DMS53 treated with DMSO at 0.1 percent for 48 hours (cell line): ENCODE data around the gene TMED5.
"Not testable (repeated sequence)": the region's sequence is repeated elsewhere in the genome, so short reads cannot be mapped to it uniquely, and the experiment has no call there.

ENCODE experiments used
- DNase-seq: peaks from one replicate; lab custom pipeline; 2025; ENCODE audit not compliant: unreplicated experiment; lab: John Stamatoyannopoulos, UW

TMED5 gene

GRCh38 chr1:93179886-93180722, at the start of gene TMED5:
Gene TMED5 (minus strand): TSS chr1:93180413. CDS start chr1:93180242, 171 bp downstream.
- DNase-seq = peak; percentile 100

DNA sequence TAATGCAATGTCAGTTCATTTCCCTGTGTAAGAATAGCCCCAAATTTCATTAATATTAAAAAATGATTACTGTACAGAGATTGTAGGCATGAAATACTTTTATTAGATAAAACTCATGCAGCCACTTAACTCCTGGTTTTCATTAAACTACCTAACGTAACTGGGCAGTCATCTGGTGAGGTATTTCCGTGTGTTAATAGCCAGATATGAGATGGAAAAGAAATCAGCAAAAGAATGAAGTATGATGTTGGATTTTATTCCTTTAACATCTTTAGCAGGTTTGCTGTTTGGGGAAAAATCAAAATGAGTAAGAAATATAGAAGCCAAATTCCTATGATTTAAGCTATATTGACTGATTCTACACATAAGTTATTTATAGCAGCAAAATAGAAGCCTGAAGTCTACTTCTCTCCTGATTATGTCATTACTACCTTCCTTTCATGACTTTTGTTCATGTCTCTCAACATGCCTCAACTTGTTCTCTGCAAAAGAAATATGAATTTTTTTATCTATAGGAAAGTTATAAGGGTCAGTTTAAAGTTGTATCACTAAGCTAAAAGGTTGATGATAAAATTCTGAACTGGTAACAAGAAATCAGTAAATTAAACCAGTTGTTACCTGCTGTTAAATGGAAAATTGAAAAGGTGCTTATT, 42.9 kb upstream of the TMED5 start:
- no peak for DNase-seq

DNA sequence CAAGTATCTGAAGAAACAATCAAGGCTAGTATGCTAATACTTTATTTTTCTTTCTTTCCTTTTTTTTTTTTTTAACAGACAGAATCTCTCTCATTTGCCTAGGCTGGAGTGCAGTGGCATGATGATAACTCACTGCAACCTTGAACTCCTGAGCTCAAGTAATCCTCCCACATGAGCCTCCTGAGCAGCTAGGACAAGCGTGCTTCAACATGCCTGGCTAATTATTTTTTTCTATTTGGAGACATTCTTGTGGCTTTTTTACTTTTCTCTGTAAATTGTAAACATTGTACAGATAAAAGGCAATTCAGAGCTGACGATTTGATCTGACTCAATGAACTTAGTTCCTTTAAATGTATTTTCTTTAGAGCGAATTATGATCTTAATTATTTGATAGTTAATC, 41.7 kb upstream of the TMED5 start:
- no peak for DNase-seq

- DNase-seq = not testable (repeated sequence)
Measured at GRCh38 chr1:93220716-93221115, 40.5 kb upstream of the TMED5 start.

DNA sequence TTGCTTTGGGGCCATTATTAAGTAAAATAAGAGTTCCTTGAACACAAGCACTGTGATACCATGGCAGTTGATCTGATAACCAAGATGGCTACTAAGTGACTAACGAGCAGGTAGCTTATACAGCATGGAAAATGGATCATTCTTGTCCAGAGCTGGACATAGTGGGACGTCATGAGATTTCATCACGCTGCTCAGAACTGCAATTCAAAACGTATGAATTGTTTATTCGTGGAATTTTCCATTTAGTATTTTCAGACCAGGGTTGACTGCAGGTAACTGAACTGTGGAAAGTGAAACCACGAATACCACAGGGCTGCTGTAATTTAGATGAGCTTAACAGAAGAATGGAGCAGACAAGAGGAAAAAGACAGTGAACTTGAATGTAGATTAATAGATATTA, 39.2 kb upstream of the TMED5 start:
- no peak for DNase-seq

DNA sequence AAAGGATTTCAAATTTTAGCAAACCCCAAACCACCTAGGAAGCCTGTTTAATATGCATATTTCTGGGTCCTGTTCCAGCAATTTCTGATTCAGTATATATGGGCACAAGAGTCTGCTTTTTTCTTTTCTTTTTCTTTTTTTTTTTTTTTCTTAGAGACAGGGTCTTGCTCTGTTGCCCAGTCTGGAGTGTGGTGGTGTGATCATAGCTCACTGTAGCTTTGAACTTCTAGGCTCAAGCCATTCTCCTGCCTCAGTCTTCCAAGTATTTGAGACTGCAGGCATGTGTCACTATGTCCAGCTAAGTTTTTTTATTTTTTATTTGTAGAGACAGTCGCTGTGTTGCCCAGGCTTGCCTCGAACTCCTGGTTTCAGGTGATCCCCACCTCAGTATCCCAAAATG, 35.1 kb upstream of the TMED5 start:
- no peak for DNase-seq

GRCh38 chr1:93207211-93207610, 27.0 kb upstream of the TMED5 start:
- no peak for DNase-seq

- no peak for DNase-seq
Measured at GRCh38 chr1:93206567-93206954, 26.3 kb upstream of the TMED5 start.

DNA sequence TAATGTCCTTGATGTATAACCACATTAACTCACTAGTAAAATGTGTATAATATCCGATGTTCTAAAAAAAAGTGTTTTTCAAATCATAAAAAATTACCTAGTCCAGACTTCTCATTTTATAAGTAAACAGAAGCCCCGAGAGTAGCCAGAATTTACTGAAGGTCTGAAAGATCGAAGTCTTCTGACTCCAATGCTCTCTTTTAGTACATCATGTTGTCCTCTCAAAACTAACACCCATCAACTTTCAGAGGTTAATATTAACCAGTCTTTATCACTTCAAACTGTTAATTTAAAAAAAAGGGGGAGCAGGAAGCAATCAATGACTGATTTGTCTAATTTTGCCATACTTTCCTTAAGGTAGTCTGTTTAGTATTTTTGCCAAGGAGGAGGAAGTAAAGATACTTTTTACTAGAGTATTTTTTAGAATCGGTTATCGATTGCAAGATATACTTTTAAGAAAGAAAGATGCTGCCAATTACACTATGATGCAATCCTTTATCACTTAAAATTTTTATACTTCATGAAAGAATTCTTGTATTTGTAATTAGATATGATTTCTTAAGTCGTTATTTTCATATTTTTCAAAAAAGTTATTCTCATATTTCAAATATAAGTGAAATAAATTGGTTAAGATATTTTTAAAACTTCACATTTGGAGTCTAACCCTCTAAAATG, 25.8 kb upstream of the TMED5 start:
- no peak for DNase-seq

- DNase-seq = no peak
Measured at GRCh38 chr1:93200714-93201113, 20.5 kb upstream of the TMED5 start.

- DNase-seq = no peak
Measured at GRCh38 chr1:93200086-93200620, 19.9 kb upstream of the TMED5 start.

- no peak for DNase-seq
Measured at GRCh38 chr1:93199150-93199549, 18.9 kb upstream of the TMED5 start.

- DNase-seq = no peak
Measured at GRCh38 chr1:93196591-93196990, 16.4 kb upstream of the TMED5 start.

DNA sequence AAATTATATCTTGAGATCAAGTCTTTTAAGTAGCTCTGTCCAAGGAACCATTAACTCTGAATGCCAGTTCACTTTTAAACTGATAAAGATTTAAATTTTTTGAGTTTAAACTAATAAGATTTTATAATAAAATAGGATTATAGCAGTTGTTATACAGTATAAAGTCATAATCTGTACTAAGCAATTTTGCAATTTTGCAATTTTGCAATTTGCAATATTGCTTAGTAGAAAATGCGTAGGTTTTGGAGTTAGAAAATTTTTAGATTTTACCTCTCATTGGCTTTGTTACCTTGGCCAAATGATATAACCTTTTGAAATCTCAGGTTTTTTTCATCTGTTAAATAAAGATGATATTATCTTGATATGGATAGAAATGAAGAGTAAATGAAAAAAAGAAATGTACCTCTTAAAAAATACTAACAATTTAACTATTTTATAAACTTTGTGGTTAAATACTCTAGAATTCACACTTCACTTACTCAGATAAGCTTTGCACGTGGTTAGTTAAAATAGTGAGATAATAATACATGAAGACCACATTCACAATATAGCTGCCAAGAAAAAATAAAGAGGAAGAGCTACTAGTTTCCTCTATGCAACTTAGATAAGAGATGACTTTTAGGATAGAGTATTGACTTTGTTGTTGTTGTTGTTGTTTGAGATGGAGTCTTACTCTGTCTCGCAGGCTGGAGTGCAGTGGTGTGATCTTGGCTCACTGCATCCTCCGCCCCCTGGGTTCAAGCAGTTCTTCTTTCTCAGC, 14.2 kb upstream of the TMED5 start:
- no peak for DNase-seq

- DNase-seq = no peak
Measured at GRCh38 chr1:93190432-93190831, 10.2 kb upstream of the TMED5 start.

DNA sequence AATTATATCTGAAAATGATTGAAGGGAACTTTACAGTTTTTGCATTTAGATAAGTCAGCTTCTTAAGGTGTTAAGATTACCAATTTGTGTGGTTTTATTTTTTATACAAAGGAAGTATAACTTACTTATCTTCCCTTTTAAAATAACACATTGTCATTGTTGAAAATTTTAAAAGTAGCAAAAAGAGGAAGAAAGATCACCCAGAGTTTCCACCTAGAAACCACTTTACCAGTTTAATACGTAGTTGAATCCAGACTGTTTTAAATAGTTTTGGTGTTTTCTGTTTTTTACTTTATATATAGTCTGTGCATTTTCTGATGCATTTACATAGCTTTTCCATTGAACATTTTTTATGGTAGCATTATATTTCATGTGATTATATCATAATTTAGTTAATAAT, 6.5 kb upstream of the TMED5 start:
- DNase-seq = no peak

GRCh38 chr1:93180723-93181613, 755 bp upstream of the TMED5 start, which contains the start of gene CCDC18:
Gene CCDC18 (plus strand): TSS chr1:93180724. CDS start chr1:93183362, 2,638 bp downstream.
- peak; percentile 83 for DNase-seq

- DNase-seq = no peak
Measured at GRCh38 chr1:93178418-93178817, 1.8 kb downstream of the TMED5 start.

DNA sequence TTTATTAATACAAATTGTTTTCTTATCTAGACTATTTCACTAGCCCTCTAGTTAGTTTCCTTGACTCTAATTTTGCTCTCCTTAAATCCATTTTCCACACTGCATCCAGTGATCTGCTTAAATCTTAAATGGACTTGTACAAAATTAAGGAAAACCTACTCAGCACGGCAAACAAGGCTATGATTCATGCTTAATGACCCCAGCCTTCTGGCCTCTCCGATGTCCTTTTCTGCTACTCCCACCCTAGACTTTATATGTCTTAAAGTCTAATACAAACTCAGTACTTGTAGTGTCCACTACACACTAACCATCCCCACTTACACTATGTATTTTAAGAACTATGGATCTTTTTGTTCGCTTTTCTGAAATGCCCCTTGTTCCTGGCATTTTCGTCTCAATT, 2.2 kb downstream of the TMED5 start:
- no peak for DNase-seq

DNA sequence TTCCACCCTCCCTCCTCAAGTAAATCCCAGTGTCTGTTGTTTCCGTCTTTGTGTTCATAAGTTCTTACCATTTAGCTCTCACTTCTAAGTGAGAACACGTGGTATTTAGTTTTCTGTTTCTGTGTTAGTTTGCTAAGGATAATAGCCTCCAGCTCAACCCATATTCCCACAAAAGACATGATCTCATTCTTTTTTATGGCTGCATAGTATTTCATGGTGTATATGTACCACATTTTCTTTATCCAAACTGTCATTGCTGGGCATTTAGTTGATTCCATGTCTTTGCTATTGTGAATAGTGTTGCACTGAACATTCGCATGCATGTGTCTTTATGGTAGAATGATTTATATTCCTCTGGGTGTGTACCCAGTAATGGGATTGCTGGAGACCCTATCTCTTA, 5.6 kb downstream of the TMED5 start:
- DNase-seq = not testable (repeated sequence)
